Inferior parietal cortex (tissue), 1 donor: ENCODE results near the gene ZNF273.

Source experiments
- DNase-seq: peaks from one replicate; pipeline ENCODE4 v3.0.0-alpha.2; 2016; ENCODE audit errors: extremely low spot score

ZNF273 gene

GRCh38 chr7:64876792-64877713 lies 26.0 kb upstream of the ZNF273 start:
- peak; percentile 71 for DNase-seq

DNA sequence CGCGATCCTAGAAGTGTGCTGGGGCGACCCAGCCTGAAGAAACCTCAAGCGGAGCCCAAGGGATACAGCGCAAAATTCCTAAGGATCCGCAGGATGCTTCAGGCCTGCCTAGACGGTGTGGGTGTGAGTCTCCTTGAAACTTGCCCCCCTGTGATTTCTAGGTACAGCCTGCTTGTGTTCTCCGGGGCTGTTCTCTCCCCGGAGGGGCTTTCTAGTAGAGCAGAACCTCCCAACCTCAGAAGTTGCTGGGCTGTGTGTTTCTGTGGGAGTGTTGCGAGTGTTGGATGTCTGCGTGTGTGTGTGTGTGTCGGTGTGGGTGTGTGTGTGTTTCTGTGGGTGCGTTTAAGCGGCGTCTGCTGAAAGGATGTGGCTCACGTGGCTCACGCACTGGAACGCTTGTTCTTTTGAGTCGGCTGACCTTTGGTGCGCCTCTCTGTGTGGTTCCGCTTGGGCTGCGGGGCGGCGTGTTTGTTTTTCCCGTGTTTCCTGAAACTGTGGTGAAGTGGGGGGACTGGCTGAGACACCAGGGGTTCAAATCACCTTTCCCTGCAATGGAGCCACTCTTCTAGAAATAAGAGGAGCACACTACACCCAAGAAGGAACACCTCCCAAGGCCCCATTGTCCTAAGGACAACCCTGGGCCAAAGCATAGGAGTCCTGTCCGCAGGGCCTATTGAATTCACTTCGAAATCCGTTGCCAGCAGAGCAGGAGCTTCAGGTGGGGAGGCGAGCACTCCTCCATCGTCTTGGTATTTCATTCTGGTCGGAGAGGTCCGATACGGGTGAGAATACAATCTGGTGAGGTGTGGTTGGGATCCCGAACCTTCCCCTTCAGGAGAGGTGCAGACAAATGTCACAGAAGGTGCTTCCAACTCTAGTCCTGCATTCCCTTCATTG lies 25.1 kb upstream of the ZNF273 start:
- DNase-seq, result no peak

- DNase-seq, result no peak
These were observed 24.4 kb upstream of the ZNF273 start for GRCh38 chr7:64878684-64879083.

GRCh38 chr7:64879086-64879730 lies 23.9 kb upstream of the ZNF273 start:
- DNase-seq, result no peak

GRCh38 chr7:64879800-64880199 lies 23.3 kb upstream of the ZNF273 start:
- no peak for DNase-seq

DNA sequence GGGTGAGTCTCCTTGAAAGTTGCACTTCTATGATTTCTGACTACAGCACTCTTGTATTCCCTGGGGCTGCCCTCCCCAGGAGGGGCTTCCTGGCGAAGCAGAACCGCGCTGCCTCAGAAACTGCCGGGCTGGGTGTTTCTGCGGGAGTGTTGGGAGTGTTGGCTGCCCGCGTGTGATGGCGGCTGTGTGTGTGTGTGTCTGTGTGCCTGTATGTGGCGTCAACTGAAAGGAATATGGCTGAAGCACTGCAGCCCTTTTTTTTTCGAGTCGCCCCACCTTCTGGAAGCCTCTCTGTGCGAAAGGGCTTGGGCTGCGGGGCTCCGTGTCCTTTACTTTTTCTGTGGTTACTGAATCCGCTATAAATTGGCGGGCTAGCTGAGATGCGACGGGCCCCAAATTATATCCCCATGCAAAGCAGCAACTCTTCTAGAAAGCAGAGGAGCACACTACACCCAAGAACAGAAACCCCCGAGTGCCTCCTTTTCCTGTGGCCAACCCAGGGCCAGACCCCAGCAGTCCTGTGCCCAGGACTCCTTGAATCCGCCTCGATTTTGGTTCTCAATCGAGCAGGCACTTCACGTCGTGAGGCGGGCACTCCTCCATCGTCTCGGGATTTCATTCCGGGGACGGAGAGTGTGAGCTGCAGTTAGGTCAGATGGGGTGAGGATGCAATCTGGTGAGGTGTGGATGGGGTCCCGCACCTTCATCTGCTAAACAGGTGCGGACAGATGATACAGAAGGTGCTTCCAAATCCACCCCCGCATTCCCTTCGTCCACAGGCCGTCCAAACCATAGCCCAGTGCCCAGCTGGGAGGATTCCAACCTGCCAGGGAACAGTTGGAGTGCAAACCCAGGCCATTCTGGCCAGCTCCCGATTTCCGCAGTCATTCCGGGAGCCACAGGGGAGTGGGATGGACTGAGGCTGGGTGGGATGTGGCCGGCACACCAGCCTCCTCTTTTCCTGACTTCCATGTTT lies 22.5 kb upstream of the ZNF273 start:
- no peak for DNase-seq

- no peak for DNase-seq
These were observed 21.4 kb upstream of the ZNF273 start for GRCh38 chr7:64881461-64882287.

GRCh38 chr7:64882341-64883112 lies 20.5 kb upstream of the ZNF273 start:
- peak; percentile 47 for DNase-seq

DNA sequence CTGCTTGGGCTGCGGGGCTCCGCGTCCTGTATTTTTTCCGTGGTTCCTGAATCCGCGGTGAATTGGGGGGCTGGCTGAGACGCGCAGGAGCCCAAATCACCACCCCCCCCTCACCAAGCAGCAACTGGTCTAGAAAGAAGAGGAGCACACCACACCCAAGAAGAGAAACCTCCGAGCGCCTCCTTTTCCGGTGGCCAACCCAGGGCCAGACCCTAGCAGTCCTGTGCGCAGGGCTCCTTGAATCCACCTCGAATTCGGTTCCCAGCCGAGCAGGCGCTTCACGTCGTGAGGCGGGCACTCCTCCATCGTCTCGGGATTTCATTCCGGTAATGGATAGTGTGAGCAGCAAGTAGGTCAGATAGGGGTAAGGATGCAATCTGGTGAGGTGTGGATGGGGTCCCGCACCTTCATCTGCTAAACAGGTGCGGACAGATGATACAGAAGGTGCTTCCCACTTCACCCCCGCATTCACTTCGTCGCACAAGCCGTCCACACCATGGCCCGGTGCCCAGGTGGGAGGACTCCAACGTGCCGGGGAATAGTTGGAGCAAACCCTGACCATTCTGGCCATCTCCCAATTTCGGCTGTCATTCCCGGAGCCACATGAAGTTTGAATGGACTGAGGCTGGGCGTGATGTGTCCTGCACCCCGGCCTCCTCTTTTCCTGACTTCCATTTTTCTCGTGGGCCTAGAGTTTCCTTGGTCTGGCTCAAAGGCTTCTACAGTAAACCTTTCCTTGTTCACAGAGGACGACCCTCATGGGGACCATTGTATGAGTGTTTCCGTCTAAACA lies 19.8 kb upstream of the ZNF273 start:
- DNase-seq, result no peak

DNA sequence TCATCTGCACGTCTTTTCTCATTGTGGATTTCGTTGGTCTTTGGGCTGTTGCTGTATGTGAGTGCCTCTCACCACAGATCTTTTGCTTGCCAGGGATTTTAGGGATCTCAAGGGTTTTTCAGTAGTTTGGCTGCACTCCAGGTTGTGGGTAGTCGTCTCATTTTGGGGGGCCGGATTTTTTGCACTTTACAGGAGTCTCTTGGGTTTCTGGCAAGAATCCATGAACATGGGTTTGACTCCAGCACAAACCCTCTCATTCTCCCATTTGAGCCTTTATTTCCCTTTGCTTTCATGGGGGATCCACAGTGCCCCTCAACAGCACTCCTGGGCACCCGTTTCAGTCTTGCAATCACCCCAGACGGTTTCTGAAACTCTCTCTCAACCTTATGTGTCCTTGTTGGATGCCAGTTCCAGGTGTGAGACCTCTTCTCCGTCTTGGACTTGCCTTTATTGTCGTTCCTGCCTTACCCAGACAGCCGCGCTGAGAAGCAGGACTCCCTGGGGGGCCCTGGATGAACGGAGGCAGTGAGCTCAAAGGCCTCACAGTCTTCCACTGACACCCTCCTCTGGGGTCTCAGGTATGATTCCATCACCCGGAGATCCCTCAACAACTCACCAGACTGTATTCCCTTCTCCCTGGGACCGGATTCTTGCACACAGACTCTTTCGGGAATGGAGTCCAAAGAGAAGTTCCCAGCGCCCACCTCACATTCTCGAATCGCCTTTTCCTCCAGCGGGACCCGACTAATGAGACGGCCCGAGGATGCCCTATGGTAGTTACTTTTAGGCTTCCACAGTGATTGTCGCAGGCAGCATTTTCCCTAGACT lies 18.8 kb upstream of the ZNF273 start:
- no peak for DNase-seq

DNA sequence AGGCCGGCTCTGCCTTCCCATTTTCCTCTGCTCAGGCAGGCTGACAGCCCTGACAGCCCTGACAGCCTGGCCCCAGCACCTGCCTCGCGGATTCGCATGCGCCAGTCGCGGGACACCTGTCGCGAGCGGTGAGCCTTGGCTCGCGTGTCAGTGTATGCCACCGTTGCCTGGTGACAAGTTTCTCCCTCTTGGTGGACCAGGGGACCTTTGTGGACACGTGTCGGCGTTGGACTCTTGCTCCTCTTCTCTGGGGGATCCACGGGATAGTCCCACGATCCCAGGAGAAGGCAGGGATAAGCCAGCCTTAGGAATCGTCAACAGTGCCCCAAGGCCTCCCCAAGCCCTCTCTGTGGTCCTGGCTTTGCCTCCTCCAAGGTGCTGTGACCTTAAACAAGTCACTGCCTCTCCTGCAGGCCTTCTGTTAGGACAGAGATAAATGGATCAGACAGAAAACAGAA lies 18.1 kb upstream of the ZNF273 start:
- no peak for DNase-seq

DNA sequence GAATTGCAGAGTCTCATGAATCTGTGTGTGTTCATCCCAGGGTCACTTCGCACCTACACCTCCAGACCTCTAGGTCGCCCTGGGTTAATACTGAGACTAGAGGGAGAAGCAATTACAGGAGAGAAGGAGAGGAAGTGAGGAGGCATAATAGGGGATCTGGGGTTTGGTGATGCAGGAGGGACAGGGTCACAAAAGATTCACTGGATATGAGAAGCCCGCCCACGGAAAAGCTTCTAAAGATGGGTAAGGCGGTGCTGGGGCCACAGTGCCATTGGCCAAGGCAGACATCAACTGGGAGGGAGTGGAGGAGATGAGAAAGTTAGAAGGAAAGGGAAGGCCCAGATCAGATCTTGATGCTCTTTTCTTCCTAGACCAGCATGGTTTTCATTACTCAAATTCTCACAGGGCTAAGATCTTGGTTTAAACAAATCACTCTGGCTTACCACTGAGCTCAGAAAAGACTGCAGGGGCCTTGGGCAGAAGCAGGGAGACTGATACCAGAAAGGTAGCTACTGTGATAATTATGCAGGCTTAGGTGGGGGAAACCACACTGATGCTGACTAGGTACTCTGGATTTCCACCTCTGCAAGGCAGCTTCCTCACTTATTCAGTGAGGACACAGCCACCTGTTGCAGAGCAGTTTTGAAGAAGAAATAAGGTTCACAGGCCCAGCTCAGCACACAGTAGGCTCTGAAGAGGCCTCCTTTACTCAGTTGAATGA lies 17.4 kb upstream of the ZNF273 start:
- DNase-seq, result no peak

GRCh38 chr7:64886956-64887545 lies 16.0 kb upstream of the ZNF273 start:
- no peak for DNase-seq

- DNase-seq, result peak; percentile 47
These were observed 15.1 kb upstream of the ZNF273 start for GRCh38 chr7:64887756-64888508.

DNA sequence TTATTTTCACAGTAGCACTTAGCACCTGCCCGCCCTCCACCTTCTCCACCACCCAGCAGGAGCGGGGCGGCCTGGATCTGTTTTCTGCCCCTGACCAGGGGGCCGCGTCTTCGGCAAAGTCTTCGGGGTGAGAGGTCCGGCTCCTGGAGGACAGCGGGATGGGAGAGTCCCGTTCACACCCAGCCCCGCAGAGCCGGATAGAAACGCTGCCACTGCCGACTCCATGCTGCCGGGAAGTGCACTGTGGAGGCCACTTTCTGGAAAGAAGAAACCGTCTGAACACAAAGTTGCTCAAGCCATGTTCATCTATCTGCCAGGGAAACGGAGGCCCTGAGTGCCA lies 14.5 kb upstream of the ZNF273 start:
- DNase-seq, result no peak
